ENCODE data around the gene CPED1.

GRCh38 chr7:121079425-121080169, 91.1 kb downstream of the CPED1 start:
- TF ChIP-seq CTCF (IDR thresholded peaks at IDR 0.05) (no peak), POLR2A (IDR thresholded peaks at IDR 0.05) (no peak)
